Fibroblast of pulmonary artery (primary cell): ENCODE measurements around the gene KIF26B.
"Not testable (repeated sequence)": the region's sequence is repeated elsewhere in the genome, so short reads cannot be mapped to it uniquely, and the experiment has no call there.

Experiments
- DNase-seq: peaks from one replicate; pipeline ENCODE4 v3.0.0-alpha.2; 2010; ENCODE audit warnings: low read depth
- H3K4me3 ChIP-seq: replicated peaks from 2 replicates; pipeline ENCODE4 v1.5.1; 2011; ENCODE audit warnings: low read depth, mild to moderate bottlenecking, control low read depth, low read length, moderate library complexity
- CTCF ChIP-seq: IDR thresholded peaks from 2 replicates; pipeline ENCODE4 v1.5.1; 2011; ENCODE audit warnings: mild to moderate bottlenecking, control low read depth, low read length, inconsistent platforms; ENCODE audit errors: missing control alignments

KIF26B gene

DNA sequence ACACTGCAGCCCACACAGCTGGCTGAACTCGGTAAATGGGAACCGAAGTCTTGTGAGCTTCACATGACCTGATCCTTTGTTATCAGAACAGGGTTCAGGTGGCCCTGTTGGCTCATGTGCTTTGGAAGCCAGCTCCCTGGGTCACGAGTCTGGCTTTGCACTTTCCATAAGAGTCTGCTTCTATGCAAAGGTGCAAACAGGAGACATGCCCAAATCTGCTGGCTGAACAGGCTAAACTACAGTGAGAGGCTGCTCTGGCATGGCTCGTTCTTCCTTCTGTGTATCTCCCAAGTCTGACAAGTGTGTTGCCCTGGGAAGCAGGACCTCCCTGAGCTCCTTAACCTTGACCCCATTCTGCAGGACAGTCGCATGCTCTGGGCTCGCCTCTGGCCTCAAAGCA lies 549.6 kb downstream of the KIF26B start:
- DNase-seq, result no peak
- no peak for TF ChIP-seq CTCF
- no peak overlapping the region for H3K4me3 ChIP-seq

DNA sequence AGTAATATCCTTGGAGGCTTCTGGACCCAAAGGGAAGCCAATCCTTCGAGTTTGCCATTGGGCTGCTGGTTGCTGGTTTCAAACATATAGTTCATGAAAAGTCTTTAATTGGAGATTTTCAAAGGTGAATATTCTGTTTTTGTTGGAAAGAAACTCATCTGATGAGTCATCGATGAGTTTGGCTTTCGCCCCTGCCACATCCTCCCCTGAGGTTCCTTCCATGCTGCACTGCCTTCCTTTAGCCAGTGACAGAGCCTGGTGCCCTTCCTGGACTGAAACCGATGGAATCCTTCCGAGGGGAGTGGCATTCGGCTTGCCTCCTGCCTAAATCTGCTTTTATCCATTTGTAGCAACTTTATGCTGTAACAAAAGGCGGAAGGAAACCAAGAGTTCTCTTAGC lies 550.0 kb downstream of the KIF26B start:
- peak; percentile 39 for DNase-seq
- TF ChIP-seq CTCF, result no peak
- no peak overlapping the region for H3K4me3 ChIP-seq

GRCh38 chr1:245707941-245708340 lies 553.2 kb downstream of the KIF26B start:
- H3K4me3 ChIP-seq, result no peak overlapping the region
- no peak for TF ChIP-seq CTCF
- DNase-seq, result no peak

GRCh38 chr1:245710961-245711903 lies 556.4 kb downstream of the KIF26B start:
- TF ChIP-seq CTCF, result no peak
- DNase-seq, result no peak
- H3K4me3 ChIP-seq, result no peak overlapping the region

- DNase-seq, H3K4me3 ChIP-seq: not testable (repeated sequence)
These were observed 559.2 kb downstream of the KIF26B start for GRCh38 chr1:245714027-245714426.

- no peak overlapping the region for H3K4me3 ChIP-seq
- no peak for TF ChIP-seq CTCF
- DNase-seq, result peak; percentile 34
These were observed 560.5 kb downstream of the KIF26B start for GRCh38 chr1:245715291-245715701.

GRCh38 chr1:245715970-245716369 lies 561.2 kb downstream of the KIF26B start:
- peak; percentile 87 for DNase-seq
- TF ChIP-seq CTCF, result no peak
- H3K4me3 ChIP-seq, result no peak overlapping the region
